ENCODE data around the gene PAM16.

Gene PAM16

DNA sequence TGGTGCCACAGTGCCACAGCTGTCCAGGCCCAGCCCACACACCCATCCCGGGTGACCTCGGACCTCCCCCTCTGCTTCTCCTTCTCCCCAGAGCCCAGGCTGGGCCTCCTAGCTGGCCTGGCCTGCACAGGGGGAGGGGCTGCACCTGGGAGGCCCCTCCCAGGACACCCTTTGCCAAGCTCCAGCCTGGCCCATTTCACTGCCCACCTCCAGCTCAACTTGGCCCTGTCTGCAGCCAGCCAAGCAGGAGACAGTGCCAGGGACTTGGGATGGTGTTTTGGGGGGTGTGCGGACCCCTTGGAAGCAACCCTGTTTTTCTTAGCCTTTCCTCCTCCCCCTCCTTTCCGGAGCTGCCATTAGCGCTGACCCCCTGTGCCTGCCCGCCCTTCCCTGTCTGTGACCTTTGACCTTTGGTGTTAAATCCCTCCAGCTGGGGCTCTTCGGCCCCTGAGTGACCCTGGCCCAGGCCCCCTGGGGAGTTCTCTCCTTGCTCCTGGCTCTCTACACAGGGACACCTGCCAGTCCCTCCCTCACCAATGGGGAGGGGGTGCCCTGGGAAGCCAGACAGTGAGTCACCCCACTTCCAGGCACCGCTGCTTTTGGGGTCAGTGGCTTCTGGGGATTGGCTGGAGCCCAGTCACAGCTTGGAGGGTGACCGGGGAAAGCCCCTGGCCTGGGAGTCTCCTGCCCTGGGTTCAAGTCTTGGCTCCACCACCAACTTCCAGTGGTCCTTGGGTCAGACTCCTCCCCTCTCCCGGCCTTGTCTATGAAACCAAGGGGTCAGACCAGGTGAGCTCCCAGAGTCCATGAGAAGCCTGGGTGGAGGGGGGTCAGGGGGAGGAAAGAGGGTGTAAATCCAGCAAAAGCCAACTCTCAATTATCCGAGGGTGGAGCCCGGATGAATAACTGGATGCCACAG is 33.3 kb downstream of the PAM16 start:
- FAIRE-seq, result no peak

DNA sequence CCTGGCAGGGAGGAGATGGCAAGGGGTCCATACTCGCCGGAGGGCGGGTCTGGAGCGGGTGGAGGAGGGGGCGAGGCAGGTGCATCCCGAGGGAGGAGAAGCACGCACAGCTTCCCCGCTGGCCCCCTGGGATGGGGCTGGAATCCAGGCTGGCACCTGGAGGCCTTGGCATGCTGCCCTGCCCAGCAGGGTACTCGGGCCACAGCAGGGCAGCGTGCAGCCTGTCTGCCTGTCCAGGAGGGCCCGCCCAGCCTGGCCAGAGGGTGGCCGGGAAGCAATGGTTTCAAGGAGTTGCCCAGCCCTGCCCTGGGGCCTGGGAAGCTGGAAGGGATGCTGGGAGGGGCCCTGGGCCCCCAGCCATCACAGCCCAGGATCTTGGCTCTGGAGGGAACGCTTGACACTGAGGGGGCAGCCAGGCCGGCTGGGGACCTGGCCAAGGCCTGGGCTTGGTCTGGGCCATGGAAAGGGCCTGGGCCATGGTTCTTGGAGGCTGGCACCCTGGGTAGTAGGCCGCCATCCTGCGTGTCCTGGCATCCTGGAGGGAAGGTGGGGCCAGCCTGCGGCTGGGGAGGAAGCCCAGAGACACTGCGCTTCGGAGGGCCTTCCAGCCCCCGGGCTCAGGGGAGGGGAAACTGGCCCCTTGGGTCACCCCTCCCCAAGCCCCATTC is 34.1 kb downstream of the PAM16 start:
- no peak for FAIRE-seq

DNA sequence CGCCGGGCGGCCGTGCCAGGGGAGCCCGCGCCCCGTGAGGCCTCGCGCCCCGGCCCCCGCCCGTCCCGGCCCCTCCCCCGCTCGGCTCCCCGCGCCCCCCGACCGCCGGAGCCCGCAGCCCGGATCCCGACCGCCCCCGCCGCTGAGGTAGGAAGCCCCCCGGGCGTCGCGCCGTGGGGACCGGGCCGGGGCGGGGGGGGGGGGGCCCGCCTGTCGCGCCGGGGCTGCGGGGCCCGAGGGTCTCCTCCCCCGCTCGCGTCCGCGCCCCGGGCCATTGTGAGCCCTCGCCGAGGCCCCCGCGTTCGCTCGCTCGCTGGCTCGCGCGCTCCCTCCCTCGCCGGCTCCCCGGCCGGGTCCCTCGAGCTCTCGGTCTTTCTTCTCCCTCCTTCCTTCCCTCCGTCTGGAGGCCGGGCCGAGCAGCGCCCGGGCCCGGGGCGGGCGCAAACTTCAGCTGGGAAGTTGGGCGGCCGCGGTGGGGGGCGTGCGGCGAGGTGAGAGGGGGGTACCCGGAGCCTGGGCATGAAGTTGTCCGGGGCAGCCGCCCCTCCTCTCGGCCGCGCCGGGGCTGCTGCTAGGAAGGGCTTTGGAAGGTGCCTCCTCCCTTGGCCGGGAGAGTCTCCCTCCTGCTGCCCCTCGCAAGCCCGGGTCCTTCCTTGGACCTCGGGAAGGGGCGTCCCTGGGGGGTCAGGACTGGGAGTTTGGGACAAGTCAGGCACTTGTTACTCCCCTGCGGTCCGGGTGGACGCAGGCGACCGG is 34.8 kb downstream of the PAM16 start:
- no peak for FAIRE-seq

DNA sequence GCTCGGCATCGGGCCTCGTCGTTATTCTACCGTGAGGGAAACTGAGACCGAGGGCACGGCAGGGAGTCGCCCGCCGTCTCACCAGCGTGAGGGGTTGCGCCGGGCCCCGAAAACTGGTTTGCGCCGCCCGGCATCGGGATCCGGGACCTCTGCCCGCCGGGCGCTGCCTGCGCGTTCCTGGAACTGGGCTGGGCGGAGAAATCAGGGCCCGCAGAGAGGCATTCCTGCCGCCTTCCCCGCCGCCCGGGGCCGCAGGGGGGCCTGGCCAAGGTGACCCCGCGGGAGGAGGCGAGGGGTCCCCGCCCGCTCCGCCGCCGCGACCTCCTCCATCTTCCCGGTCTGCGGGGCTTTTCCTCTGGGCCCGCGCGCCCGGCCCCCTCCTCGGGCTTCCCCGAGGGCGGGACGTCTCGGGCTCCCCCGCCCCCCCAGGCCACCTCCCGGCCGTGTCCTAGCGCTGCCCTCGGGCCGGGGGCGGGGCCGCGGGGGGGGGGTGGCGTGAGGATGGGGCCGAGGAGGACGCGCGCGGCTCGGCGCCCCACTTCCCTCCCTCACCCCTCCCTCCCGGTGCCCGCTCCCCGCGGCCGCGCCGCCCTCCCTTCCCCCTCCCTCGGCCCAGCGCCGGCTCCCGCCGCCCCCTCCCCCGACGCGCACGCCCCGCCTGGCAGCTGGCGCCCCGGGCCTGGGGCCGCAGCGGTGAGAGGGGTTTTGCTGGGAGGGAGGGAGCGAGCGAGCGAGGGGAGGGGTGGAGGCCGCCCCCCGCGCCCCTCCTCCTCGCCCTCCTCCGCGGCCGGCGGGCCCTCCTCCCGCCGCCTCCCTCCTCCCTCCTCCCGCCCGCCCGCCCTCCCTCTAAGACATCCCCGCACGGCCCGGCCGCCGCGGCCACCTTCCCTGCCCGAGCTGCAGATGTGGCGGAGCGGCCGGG is 35.7 kb downstream of the PAM16 start, which contains the start of gene GLIS2:
Gene GLIS2 (plus strand): TSS at position 882 of the 922 bp plus-strand sequence. CDS start 16,214 bp downstream, outside the sequence.
- FAIRE-seq, result no peak

DNA sequence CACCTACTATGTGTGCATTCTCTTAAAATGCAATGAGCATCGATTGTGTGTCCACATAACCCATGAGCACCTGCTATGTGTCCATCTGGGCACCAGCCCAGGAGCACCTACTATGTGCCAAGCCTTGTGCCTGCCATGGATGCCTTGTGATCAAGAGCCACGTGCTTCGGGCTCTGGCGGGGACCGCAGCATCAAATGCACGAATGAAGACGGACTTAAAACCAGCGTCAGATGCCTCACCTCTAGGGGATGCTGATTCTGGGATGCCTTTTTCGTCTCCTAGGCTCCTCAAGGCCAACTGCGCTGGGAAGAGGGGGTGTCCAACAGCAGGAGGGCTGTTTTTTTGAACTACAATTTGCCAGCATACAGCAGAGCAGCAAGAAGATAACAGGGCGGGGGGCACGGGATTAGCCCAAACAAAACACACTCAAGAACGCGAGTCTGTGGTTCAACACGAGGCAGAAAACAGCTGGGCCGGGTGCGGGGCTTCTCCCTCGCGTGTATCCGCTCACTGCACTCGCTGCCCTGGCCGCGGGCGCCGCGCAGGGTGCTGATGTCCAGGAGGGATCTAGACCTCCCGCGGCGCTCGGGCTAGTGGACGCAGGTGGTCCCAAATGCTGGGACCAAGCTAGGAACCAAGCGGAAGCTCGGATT is 36.5 kb downstream of the PAM16 start:
- no peak for FAIRE-seq

DNA sequence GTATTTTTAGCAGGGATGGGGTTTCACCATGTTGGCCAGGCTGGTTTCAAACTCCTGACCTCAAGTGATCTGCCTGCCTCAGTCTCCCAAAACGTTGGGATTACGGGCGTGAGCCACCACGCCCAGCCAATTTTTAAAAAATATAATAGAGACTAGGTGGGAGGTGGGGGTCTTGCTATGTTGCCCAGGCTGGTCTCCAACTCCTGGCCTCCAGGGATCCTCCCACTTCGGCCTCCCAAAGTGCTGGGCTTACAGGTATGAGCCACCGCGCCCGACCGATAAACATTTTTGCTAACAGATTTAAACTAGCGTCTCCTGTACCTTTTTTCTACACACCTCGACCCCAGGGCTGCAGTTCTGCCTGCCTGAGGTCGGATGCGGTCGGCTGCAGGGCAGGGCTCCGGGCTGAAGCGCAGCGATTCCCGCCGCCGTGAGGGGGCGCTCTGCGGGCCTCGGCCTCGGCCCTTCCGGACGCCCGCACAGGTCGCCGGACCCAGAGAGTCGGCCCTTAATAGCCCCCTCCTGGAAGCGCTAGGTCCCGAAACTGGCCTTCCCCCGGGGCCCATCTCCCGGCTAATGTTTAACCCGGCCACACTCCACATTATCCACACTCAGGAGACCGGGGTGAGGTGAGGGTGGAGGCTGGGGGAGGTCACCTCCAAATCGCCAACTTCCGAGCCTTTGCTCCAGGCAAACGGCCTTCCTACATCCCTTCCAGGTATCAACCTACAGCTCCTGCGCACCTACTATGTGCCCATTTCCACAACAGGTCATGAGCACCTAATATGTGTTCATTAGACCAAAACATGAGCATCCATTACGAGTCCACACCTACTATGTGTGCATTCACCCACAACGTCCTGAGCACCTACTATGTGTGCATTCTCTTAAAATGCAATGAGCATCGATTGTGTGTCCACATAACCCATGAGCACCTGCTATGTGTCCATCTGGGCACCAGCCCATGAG is 37.3 kb downstream of the PAM16 start:
- no peak for FAIRE-seq

DNA sequence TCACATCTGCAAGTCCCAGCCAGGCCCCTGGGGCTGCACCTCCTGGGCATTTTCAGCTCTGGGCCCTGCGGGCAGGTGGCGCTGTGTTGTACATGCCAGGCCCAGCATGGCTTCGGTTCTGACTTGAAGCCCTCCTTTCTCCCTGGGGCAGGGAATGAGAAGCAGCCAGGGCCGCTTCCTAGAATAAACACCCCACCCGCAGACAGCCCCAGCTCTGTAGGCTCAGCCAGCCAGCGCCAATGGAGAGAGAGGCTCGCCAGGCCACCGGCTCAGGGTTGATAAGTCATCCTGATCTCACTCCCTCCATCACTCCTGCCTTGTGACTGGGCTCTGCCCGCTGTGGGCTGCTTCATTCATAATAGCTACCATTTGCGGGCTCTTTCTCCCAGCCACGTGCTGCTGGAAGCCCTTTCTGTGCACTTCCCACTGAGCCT is 41.3 kb downstream of the PAM16 start:
- no peak for FAIRE-seq

DNA sequence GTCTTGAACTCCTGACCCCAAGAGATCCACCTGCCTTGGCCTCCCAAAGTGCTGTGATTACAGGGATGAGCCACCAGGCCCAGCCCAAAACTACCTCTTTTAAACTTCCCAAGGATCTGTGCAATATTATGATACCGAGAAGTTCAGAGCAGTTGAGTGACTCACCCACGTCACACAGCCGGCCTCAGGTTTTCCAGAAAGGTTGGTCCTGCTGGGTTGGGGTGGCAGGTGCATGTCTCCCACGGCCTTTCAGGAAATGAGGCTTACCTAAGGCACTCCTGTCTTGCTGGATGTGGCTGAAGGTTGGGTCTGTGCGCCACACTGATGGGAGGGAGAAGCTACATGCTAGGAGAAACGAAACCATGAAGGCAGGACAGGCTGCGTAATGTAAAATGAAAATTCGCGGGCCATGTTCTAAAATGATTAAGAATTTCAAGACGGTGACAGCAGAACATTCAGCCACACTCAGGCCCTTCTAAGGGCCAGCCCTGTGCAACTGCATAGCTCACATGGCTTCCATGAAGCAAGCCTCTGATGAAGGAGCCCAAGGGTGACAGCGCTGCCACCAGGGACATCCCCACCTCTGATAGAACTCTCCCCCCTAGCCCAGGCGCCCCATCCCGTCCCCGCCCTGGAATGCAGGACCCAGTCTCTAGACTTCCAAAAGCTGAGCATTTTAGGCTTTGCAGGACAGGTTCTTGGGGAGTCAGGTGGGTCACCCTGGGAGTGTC is 41.9 kb downstream of the PAM16 start:
- FAIRE-seq, result no peak

DNA sequence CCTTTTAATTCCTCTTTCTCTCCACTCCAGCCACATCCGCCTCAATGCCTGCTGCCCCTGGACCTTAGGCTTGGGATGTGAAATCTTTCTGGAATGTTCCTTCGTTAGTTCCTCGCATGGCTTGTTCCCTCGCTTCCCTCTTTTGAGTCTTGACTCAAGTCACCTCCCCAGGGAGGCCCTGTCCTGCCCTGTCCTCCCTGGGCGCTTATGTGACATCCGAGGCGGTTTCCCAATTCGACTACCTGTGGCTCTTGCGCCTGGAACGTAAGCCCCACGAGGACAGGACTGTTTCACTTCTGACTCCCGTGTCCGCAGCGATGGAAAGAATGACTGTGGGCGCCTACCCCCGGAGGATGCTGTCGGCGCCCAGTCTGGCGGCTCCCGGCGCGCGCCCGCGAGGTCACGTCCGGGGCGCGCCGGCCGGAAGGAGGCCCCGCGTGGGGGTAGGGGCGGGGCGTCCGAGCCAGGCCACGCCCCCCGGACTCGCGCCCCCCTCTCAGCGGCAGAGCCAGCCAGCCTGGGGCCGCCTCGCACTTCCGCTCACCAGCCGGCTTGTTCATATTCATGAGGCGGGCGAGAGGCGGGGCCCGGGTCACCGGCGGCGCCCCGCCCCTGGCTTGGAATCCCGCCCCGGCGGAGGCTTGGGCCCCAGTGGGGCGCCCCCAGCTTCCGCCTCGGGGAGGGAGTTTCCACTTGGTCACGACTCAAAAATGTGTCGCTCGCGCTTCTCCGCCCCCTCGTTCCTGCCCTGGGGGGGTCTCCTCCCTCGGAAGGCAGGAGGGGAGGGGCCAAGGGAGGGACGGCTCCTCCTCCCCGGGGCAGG is 43.7 kb downstream of the PAM16 start:
- FAIRE-seq, result no peak

DNA sequence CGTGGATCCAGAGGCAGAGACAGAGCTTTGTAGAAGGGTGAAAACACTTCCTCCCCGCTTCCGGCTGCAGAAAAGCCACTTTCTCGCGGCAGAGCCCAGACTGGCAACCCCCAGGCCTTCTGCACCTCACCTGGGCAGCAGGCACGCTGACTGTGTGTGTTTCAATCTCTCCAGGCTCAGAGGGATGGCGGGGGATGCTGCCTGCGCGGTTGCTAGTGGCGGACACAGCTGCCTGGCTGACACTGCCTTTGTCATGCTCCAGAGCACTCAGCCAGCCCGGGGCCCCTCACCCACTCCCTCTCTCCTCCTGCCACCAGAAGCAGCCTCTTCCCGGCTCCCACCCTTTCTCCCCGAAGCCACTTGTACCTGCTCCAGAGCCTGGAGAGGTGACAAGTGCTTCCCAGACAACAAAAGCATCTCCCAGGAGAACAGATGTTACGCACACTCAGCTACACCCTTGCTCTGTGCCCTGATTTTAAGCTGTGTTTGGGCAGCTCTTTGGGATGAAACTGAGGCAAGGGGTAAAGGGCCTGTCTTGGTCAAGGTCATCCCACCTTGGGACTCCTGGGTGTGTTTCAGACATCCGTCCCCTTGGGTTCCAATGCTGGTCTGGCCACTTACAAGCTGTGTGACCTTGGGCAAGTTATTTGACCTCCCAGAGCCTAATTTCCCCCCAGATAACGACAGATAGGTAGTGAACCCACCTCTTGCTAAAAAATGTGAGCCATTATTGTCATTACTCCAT is 44.5 kb downstream of the PAM16 start:
- no peak for FAIRE-seq

DNA sequence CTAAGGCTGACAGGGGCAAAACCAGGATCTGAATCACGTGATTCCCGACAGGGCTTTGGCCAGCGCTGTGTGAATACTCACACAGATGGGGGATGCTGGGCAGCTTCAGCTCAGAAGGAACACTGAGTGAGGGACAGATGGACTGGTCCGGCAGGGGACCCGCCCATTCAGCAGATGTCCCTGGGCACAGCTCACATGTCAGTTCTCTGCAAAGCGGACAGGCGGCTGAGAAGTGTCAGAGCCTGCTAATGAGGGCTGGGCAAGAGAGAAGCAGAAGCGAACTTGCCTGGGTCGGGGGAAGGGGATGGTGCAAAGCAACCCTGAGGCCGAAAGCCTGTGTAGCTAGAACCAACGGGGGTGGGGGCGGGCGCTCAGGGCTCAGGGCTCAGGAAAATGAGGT is 47.1 kb downstream of the PAM16 start:
- FAIRE-seq, result no peak

DNA sequence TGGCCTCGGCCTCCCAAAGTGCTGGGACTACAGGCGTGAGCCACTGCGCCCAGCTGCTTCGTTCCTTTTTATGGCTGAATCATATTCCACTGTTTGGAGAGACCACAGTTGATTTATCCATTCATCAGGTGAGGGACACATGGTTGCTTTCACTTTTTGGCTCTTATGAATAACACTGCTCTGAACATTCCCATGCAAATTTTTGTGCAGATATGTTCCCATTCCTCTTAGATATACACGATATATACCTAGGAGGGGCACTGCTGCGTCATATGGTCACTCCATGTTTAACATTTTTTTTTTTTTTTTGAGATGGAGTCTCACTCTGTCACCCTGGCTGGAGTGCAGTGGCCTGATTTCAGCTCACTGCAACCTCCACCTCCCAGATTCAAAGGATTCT is 49.2 kb downstream of the PAM16 start:
- no peak for FAIRE-seq

DNA sequence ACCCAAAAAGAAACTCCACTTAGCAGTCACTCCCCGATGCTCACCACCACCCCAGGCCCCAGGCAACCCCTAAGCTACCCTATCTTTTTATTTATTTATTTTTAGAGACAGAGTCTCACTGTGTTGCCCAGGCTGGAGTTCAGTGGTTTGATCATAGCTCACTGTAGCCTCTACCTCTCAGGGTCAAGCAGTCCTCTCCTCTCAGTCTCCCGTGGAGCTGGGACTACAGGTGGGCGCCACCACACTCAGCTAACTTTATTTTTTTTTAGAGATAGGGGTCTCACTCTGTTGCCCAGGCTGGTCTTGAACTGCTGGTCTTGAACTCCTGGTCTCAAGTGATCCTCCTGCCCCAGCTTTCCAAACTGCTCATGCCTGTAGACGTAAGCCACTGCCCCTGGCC is 49.9 kb downstream of the PAM16 start:
- FAIRE-seq, result no peak

DNA sequence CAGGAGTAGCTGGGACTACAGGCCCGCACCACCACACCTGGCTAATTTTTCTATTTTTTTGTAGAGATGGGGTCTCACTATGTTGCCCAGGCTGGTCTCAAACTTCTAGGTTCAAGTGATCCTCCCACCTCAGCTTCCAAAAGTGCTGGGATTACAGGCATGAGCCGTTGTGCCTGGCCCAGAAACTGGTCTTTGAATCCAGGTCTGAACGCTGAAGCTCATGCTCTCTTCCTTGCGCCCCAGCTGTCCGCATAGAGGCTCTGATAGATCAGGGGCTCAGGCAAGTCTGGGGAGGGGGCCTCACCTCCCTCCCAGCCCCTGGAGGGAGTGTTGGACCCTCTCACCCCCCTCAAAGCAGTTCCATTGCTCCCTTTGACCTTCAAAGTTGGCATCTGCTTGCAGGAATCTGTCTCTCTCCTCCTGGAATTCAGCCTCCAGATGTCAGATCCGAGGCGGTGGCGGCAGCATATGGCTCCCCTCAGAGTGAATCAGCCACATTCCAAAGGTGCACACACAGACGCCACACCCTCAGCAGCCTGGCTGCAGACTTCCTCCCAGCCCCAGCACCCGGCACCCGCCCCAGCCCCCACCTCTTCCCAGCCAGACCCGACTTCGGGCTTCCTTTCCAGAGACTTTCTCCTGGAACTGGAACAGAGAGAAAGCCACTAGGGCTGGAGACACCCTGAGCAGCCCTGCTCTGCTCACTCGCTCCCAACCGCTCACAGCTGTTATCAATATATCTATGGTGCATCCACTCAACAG is 52.2 kb downstream of the PAM16 start:
- no peak for FAIRE-seq

DNA sequence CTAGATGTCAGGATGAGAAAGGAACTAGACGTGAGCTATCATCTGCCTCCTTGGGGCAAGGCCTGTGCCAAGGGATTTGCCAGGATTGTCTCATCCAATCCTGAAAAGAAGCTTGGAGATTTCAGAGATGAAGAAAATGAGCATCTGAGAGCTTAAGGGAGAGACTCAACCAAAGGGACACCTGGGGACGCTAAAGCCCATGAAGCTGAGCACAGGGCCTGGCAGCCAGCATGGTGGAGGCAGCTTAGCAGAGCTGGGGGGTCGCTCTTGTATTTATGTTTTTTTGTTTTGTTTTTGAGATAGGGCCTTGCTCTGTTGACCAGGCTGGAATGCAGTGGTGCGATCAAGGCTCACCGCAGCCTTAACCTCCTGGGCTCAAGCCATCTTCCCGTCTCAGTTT is 53.6 kb downstream of the PAM16 start:
- FAIRE-seq, result no peak

DNA sequence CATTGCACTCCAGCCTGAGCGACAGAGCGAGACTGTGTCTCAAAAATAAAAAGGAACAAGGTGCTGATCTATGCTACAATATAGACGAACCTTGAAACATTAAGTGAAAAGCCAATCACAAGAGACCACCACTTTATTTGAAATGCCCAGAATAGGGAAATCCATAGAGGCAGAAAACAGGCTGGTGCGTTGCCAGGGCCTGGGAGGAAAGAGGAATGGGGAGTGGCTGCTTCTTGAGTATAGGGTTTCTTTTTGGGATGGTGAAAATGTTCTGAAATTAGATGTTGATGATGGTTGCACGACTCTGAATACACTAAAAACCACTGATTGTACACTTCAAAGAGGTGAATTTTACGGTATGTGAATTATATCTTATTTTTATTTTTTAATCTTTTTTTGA is 55.5 kb downstream of the PAM16 start:
- no peak for FAIRE-seq

DNA sequence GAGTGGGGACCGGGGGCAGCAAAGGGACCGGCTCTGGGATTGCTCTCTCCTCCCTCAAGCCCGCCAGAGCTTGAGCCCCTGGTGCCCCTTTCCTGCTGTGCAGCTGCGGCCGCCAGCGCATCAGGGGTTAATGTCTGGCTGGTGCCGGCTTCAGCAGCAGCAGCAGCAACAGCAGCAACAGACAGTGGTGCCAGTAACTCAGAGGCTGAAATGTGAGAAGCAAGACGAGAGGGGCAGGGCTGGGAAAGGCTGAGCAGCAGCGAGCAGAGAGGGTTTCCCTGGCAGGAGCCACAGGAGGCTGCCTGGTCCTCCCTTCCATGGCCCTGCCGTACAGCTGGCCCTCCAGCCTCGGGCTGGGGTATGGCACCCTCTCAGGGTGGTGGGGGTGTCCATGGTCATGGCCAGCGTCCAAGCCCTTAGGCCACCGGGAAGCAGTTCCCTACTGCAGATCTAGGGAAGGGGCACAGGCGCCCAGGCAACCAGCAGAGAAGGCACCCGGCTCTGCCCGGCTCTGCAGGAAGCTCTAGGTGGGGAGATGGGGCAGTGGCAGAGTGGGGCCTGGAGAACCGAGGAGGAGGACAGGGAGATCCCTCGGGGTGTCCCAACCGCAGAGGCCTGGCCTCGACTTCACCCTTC is 57.2 kb downstream of the PAM16 start:
- FAIRE-seq, result no peak

Data from A204.1 (cell line).